ENCODE measurements around the gene PDCD10.

PDCD10 gene

DNA sequence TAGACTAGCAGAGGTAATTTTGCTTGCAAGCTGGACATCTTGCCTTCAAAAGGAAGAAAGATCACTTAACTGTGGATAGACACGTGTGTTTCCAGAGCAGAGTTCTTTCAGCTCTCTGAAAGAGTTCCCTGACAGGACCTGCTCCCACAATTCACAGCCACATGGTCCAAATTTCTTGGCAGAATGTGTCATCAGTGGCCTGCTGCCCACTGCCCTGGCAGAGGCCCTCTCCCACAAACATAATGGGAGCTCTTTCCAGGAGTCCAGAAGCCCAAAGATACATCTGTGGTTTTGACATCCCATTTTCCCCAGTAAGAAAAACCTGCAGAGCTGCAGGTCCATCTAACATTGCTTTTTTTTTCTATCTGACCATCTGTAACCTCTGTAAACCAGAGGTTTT lies 49.1 kb upstream of the PDCD10 start:
- ChIA-PET CTCF (interaction anchor here (0.7 kb wide), 1 partner anchor 56 kb away, joined by 3 read pairs; no protein-coding TSS in a partner anchor), POLR2A (no interaction called here)
- Histone ChIP-seq H3K4me1 (ENCODE audit: control insufficient read depth, insufficient read depth, low read length) (no peaks in the 10 kb centered on the region), H3K36me3 (ENCODE audit: control insufficient read depth in 2 of 2, insufficient read depth in 1 of 2, low read length in 2 of 2) (no peaks in the 10 kb centered on the region), H3K4me3 (ENCODE audit: low read depth, low read length) (no peak overlapping the region), H3K9me3 (ENCODE audit: control insufficient read depth, insufficient read depth, low read depth, low read length) (no peaks in the 10 kb centered on the region), H3K27ac (ENCODE audit: extremely low read depth, low read depth, low read length) (no peak overlapping the region)
- TF ChIP-seq, protein P1, sequence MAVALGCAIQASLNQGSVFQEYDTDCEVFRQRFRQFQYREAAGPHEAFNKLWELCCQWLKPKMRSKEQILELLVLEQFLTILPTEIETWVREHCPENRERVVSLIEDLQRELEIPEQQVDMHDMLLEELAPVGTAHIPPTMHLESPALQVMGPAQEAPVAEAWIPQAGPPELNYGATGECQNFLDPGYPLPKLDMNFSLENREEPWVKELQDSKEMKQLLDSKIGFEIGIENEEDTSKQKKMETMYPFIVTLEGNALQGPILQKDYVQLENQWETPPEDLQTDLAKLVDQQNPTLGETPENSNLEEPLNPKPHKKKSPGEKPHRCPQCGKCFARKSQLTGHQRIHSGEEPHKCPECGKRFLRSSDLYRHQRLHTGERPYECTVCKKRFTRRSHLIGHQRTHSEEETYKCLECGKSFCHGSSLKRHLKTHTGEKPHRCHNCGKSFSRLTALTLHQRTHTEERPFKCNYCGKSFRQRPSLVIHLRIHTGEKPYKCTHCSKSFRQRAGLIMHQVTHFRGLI (tag by site-specific recombination; IDR thresholded peaks at IDR 0.05), result no peak
- no peak for TF ChIP-seq ZNF223 (tag by site-specific recombination; IDR thresholded peaks at IDR 0.05)
- no peak for TF ChIP-seq KLF7 (tag by site-specific recombination; IDR thresholded peaks at IDR 0.05; ENCODE audit: borderline replicate concordance)
- TF ChIP-seq ZNF26 (tag by site-specific recombination; IDR thresholded peaks at IDR 0.05), result no peak
- TF ChIP-seq ZNF157 (tag by site-specific recombination; IDR thresholded peaks at IDR 0.05), result no peak
- no peak for TF ChIP-seq ZNF335 (tag by site-specific recombination; conservative IDR thresholded peaks at IDR 0.05)
- TF ChIP-seq, protein P2, sequence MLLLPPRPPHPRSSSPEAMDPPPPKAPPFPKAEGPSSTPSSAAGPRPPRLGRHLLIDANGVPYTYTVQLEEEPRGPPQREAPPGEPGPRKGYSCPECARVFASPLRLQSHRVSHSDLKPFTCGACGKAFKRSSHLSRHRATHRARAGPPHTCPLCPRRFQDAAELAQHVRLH (tag by site-specific recombination; IDR thresholded peaks at IDR 0.05), result no peak
- no peak for TF ChIP-seq ZNF391 (tag by site-specific recombination; IDR thresholded peaks at IDR 0.05; ENCODE audit: borderline replicate concordance, low read depth)
- TF ChIP-seq SETDB1 (IDR thresholded peaks at IDR 0.05; ENCODE audit: insufficient read length, low read length), result no peak
- TF ChIP-seq, protein P3, sequence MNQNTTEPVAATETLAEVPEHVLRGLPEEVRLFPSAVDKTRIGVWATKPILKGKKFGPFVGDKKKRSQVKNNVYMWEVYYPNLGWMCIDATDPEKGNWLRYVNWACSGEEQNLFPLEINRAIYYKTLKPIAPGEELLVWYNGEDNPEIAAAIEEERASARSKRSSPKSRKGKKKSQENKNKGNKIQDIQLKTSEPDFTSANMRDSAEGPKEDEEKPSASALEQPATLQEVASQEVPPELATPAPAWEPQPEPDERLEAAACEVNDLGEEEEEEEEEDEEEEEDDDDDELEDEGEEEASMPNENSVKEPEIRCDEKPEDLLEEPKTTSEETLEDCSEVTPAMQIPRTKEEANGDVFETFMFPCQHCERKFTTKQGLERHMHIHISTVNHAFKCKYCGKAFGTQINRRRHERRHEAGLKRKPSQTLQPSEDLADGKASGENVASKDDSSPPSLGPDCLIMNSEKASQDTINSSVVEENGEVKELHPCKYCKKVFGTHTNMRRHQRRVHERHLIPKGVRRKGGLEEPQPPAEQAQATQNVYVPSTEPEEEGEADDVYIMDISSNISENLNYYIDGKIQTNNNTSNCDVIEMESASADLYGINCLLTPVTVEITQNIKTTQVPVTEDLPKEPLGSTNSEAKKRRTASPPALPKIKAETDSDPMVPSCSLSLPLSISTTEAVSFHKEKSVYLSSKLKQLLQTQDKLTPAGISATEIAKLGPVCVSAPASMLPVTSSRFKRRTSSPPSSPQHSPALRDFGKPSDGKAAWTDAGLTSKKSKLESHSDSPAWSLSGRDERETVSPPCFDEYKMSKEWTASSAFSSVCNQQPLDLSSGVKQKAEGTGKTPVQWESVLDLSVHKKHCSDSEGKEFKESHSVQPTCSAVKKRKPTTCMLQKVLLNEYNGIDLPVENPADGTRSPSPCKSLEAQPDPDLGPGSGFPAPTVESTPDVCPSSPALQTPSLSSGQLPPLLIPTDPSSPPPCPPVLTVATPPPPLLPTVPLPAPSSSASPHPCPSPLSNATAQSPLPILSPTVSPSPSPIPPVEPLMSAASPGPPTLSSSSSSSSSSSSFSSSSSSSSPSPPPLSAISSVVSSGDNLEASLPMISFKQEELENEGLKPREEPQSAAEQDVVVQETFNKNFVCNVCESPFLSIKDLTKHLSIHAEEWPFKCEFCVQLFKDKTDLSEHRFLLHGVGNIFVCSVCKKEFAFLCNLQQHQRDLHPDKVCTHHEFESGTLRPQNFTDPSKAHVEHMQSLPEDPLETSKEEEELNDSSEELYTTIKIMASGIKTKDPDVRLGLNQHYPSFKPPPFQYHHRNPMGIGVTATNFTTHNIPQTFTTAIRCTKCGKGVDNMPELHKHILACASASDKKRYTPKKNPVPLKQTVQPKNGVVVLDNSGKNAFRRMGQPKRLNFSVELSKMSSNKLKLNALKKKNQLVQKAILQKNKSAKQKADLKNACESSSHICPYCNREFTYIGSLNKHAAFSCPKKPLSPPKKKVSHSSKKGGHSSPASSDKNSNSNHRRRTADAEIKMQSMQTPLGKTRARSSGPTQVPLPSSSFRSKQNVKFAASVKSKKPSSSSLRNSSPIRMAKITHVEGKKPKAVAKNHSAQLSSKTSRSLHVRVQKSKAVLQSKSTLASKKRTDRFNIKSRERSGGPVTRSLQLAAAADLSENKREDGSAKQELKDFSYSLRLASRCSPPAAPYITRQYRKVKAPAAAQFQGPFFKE (tag by site-specific recombination; IDR thresholded peaks at IDR 0.05; ENCODE audit: borderline replicate concordance), result no peak
- no peak for TF ChIP-seq ZSCAN23 (tag by site-specific recombination; IDR thresholded peaks at IDR 0.05)
- no peak for TF ChIP-seq ZIC2 (tag by site-specific recombination; IDR thresholded peaks at IDR 0.05)
- TF ChIP-seq, protein P4, sequence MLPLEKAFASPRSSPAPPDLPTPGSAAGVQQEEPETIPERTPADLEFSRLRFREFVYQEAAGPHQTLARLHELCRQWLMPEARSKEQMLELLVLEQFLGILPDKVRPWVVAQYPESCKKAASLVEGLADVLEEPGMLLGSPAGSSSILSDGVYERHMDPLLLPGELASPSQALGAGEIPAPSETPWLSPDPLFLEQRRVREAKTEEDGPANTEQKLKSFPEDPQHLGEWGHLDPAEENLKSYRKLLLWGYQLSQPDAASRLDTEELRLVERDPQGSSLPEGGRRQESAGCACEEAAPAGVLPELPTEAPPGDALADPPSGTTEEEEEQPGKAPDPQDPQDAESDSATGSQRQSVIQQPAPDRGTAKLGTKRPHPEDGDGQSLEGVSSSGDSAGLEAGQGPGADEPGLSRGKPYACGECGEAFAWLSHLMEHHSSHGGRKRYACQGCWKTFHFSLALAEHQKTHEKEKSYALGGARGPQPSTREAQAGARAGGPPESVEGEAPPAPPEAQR (tag by site-specific recombination; IDR thresholded peaks at IDR 0.05), result no peak
- TF ChIP-seq ZNF768 (tag by site-specific recombination; IDR thresholded peaks at IDR 0.05), result no peak
